Lower leg skin (tissue), 4 donors: ENCODE measurements around the gene MYT1. TPM values are rescaled to one million over a fixed set of nuclear protein-coding genes. Genes with fewer than 3 reads are reported as not detected.
"Not testable (repeated sequence)": the region's sequence is repeated elsewhere in the genome, so short reads cannot be mapped to it uniquely, and the experiment has no call there.

Experiments
- DNase-seq, 2 donors: peaks; one replicate each; pipeline ENCODE4 v3.0.0-alpha.2; 2019; ENCODE audit warnings: low spot score in 2 of 2
- H3K4me3 ChIP-seq: fragments of 200-600 bp; sonication (generic); 2 replicates; pipeline ENCODE4 v1.5.1; 2017; ENCODE audit warnings: mild to moderate bottlenecking, low read depth; ENCODE audit not compliant: poor library complexity, severe bottlenecking
- POLR2A ChIP-seq, 2 donors: fragments of 450-650 bp; IDR thresholded peaks; one replicate each; pipeline ENCODE4 v1.6.1; 2016 to 2017; ENCODE audit warnings: antibody characterized with exemption in 2 of 2, mild to moderate bottlenecking in 1 of 2, moderate library complexity in 1 of 2
- WGBS, 2 donors: methylation state at CpG; one replicate each; pipeline ENCODE4 v1.1.5; 2018; 5-methylcytosine and 5-hydroxymethylcytosine counted together
- intact Hi-C: fragments of 100-400 bp; cut with DNase I; formaldehyde crosslinking; loops from one replicate; pipeline ENCODE4 v1.15.0; 2023; ENCODE audit warnings: low total_unique reads
- total RNA-seq, 4 donors: library from RNA; depleted of rRNA; stranded (reverse); fragments of >200 nt; gene quantifications; one replicate each; pipeline ENCODE4 v1.1.0, GENCODE V29; 2016
- TF ChIP-seq, protein P1 (sequence below), 3 donors: fragments of 450-650 bp; IDR thresholded peaks; one replicate each; pipeline ENCODE4 v1.5.1; 2016; ENCODE audit warnings: antibody characterized with exemption in 3 of 3, mild to moderate bottlenecking in 3 of 3, moderate library complexity in 2 of 3

The MYT1 gene
- under 1 TPM in 1 of 4 donors, not detected in 3; 0.26 TPM for total RNA-seq

- TF ChIP-seq, protein P1, sequence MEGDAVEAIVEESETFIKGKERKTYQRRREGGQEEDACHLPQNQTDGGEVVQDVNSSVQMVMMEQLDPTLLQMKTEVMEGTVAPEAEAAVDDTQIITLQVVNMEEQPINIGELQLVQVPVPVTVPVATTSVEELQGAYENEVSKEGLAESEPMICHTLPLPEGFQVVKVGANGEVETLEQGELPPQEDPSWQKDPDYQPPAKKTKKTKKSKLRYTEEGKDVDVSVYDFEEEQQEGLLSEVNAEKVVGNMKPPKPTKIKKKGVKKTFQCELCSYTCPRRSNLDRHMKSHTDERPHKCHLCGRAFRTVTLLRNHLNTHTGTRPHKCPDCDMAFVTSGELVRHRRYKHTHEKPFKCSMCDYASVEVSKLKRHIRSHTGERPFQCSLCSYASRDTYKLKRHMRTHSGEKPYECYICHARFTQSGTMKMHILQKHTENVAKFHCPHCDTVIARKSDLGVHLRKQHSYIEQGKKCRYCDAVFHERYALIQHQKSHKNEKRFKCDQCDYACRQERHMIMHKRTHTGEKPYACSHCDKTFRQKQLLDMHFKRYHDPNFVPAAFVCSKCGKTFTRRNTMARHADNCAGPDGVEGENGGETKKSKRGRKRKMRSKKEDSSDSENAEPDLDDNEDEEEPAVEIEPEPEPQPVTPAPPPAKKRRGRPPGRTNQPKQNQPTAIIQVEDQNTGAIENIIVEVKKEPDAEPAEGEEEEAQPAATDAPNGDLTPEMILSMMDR (IDR thresholded peaks at IDR 0.05): no peak
- TF ChIP-seq POLR2A (IDR thresholded peaks at IDR 0.05): no peak
- no peak within 1 kb of the TSS for H3K4me3 ChIP-seq
- DNase-seq: no peak
- WGBS, 2 donors: 71 to 72% methylated on average over 21 of the region's 21 CpGs
- intact Hi-C loops: no loop called here
Measured at GRCh38 chr20:64164123-64164836, at the start of gene MYT1. Gene MYT1, plus strand, starts transcription at chr20:64164452. Its CDS starts 34,410 bp downstream, at chr20:64198862.

DNA sequence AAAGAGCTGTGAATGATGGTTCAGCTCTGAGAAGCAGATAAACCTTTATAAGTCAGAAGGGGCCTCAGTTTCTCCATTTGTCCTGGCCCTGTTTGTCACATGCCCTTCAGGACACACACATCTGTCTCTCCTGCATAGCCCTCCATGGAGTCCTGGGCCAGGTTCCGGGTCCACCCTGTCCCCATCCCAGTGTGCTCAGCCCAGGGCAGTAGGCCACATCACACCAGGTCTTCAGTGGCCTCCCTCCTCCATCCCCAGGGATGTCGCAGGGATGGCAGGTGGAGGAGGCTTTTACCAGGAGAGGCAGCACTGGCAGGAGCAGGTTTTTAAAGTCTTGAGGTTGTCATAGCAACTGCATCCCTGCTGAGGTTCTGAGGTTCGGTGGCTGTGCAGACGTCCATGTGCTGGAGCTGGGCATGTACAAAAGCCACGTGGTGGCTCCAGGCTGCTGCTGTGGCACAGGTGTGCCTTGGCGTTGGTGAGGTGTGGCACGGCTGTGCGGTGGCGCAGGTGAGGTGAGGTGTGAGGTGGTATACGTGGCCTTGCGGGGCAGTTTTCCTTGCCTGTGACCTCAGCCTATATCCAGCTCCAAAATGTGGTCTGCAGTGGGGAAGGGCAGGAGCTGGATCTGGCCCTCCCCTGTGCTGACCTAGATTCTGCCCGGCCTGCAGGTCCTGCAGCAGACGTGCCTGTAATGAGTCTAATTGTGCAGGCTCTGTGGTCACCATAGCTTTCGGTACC is 48.9 kb upstream of the MYT1 start:
- 55 to 73% methylated on average over 13 to 14 of the region's 14 CpGs for WGBS, 2 donors
- intact Hi-C loops: loop anchor here (1.0 kb wide), 1 partner anchor 21 kb away; no protein-coding TSS in a partner anchor
- TF ChIP-seq, protein P1 (IDR thresholded peaks at IDR 0.05): no peak
- no peak for TF ChIP-seq POLR2A (IDR thresholded peaks at IDR 0.05)
- H3K4me3 ChIP-seq: no peak overlapping the region
- peak in 1 of 2 donors; percentile 69 for DNase-seq

DNA sequence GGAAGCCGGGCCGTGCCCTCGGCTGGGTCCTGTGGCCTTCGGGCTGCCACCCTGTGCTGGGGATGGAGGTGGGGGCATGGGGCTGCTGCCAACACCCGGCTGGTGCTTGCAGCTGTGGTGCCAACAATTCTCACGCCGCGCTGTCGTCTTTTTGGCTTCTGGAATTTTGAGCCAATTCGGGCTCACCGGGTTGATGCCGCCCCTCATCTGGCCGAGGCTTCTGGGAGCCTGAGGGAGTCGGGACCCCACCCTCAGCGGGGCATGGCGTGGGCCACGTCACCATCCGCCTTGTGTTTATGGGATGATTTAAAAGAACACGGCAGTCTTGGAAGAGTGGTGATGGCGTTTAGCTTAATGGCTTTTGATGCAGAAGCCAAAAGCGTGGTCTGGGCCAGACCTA is 48.2 kb upstream of the MYT1 start:
- WGBS, 2 donors: 67 to 69% methylated on average over 21 of the region's 21 CpGs
- no peak for TF ChIP-seq POLR2A (IDR thresholded peaks at IDR 0.05)
- TF ChIP-seq, protein P1 (IDR thresholded peaks at IDR 0.05): no peak
- intact Hi-C loops: no loop called here
- peak in 1 of 2 donors; percentile 80 for DNase-seq
- H3K4me3 ChIP-seq: no peak overlapping the region

GRCh38 chr20:64116541-64117431 is 47.5 kb upstream of the MYT1 start:
- TF ChIP-seq, protein P1 (IDR thresholded peaks at IDR 0.05): no peak
- TF ChIP-seq POLR2A (IDR thresholded peaks at IDR 0.05): no peak
- H3K4me3 ChIP-seq: no peak overlapping the region
- DNase-seq: peak in 1 of 2 donors; percentile 65
- intact Hi-C loops: no loop called here
- WGBS, 2 donors: 81 to 84% methylated on average over 13 to 16 of the region's 17 CpGs

- intact Hi-C loops, H3K4me3 ChIP-seq: not testable (repeated sequence)
- DNase-seq: peak in 1 of 2 donors; percentile 5
- WGBS, 2 donors: 87% methylated on average over 3 of the region's 6 CpGs; no CpG with 5 or more reads in 1 of the 2 donors
Measured at GRCh38 chr20:64117432-64117777, 46.8 kb upstream of the MYT1 start.
